Measurements from ENCODE around the gene GPC5.
"Not testable (repeated sequence)": the region's sequence is repeated elsewhere in the genome, so short reads cannot be mapped to it uniquely, and the experiment has no call there.

Gene GPC5

GRCh38 chr13:92461831-92462230, 1063.4 kb downstream of the GPC5 start:
- DNase-seq (ENCODE audit: low spot score) = no peak

DNA sequence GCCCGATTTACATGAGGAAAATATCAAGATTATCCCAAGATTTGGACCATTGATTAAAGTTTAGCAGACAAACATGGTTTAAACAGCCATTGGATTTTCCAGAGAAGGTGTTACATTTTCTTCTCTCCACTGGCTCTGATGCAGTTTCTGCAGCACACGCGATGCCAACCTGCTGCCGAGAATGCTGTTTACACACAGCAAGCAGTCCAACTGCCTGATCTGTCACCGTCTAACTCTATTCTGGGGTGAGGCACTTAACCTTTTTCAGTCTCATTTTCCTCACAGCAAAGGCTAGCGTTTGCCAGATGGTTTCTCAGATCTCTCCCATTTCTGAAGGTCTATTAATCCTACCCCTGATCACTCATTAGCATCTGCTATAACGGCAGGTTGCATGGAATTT, 1064.7 kb downstream of the GPC5 start:
- DNase-seq (ENCODE audit: low spot score) = no peak

DNA sequence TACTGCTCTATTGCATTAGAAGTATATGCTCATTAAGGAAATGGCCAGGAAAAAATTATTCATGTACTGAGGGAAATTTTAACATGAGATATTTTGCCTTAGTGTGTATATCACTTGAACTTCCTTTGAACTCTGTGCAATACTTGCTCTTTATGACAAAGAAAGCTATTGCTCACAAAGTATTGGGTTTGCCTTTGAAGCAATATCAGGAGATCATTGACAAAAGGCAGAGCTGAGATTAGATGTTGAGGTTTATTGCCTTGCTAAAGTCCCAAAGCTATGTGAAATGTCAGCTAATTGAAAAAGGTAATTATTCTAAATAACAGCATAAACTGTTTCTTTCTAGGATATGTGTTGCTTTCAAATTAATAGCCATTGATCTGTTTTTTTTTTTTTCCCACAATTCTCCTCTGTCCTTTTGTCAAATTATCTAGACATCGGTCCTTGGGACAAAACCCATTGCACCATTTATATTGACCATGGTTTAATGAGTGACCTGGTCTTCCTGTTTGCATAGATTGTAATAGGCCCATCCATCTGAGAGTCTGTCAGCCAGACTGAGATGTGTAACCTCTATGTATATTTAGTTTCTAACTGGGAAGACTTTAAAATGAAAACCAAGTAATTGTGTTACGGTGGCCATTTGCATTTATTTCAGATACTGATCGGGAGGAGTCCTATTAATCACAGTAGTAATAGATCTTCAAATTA, 1075.5 kb downstream of the GPC5 start:
- peak; percentile 0 for DNase-seq (ENCODE audit: low spot score)

DNA sequence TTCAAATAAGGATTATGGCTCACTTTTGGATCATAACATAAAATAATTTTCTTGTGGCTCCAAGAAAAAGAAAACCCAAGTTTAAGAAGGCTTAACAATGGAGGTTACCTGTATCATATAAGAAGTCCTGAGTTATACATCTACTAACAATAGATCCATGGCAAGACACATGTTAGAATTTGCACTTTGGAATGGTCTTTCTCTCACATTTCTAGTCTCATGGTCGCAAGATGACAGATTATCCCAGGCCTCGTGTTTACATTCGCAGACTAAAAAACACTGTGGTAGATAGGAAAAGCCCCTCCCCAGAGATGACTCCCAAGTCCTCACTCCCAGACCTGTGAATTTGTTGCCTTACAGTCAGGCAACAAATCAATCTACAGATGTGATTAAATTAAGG, 1082.0 kb downstream of the GPC5 start:
- DNase-seq (ENCODE audit: low spot score) = no peak

GRCh38 chr13:92482790-92483189, 1084.4 kb downstream of the GPC5 start:
- DNase-seq (ENCODE audit: low spot score) = not testable (repeated sequence)

- DNase-seq (ENCODE audit: low spot score) = no peak
These were observed 1085.5 kb downstream of the GPC5 start for GRCh38 chr13:92483894-92484293.

DNA sequence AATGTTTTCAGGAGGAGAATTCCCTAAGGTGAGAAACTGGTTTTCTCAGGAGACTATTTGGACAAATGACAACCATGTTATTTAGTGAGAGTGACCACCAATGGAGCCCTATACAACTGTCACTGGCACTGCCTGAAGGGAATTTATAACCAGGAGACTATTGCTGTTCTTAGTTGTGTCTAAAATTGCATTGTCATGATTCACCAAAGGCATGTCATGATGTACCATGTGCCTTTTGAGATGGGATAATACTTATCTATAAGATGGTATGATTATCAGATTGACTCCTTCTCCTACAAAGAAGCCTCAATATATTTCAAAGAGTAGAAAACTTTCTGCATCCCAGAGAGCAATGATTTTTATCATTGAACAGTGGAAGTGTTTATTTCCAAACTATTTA, 1088.8 kb downstream of the GPC5 start:
- DNase-seq (ENCODE audit: low spot score) = no peak

DNA sequence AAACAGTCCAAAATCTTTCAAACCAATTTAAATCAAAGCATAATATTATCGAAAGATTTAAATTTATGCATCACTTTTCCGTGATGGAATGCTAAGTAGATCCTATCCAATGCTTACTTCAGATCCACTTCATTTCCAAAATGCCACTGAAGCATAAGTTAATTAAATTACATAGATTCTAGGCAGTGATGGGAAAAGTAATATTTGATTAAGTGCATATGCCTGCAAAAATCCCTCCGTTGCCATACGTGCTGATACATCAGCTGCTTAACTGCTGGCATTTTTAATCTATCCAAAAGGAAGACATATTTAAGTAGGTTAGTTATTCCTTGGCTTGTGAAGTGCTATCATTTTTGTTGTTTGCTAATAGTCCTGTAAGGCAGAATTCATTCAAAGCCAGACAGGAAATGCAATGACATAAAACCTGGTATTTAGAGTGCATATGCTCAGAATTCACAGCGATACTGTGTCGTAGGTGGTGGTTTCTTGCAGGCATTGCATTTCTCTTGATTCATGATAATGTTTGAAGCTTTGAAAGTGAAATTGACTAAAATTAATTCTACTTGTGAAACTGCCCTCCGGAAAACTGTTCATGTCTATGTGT, 1089.9 kb downstream of the GPC5 start:
- DNase-seq (ENCODE audit: low spot score) = no peak

DNA sequence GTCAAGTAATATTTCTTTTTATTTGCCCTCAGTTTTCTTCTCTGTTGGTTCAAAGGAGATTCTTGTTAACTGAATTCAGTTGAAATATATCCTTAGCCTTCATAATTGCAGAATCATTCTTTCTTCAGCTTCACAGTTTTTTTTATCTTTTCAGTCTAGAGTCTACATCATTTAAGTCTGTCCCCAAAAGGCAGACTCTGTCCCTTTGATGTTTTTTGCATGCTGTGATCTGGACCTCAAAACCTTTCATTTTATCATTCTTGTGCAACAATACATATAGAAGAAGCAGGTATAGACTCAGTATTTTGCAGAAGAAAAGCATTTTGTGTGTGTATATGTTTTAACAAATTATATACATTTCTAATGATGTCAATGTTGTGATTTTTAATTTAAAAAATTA, 1093.4 kb downstream of the GPC5 start:
- DNase-seq (ENCODE audit: low spot score) = no peak

- no peak for DNase-seq (ENCODE audit: low spot score)
These were observed 1096.5 kb downstream of the GPC5 start for GRCh38 chr13:92494915-92495314.

DNA sequence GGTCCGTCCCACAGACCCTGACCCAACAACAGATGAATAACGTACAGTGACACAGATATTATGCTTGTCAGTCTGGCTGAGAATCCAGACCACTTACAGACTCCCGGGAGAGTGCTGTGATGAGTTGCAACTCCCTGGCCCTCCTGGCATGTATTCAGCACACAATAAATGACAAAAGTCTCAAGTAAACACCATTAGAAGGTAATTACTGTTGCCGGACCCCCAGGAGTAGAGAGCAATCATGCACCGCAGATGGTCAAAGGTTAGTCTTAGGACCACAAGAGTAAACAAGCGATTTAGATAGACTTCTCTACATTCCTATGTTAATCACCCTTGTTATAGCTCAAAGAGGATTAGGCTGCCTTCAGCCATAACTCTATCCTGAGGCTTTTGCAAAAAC, 1101.8 kb downstream of the GPC5 start:
- peak; percentile 9 for DNase-seq (ENCODE audit: low spot score)

DNA sequence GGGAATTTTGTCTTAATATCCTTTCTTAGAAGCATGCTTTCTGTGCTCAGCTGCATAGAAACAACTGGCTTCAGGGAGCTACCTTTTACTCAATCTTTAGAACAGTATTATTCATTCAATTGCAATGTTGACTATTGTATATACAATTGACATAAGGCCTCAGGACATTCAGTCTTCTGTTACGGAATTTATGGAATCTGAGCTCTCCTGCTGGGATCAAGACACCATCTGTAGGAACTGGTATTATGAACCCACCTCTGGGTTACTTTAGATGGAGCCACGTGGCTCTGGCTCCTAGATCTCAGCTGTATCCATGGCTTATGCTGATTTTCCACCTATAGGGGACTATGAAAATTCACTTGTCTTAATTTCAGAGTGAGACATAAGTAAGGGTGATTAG, 1112.0 kb downstream of the GPC5 start:
- DNase-seq (ENCODE audit: low spot score) = no peak

- DNase-seq (ENCODE audit: low spot score) = no peak
These were observed 1114.4 kb downstream of the GPC5 start for GRCh38 chr13:92512852-92513251.

DNA sequence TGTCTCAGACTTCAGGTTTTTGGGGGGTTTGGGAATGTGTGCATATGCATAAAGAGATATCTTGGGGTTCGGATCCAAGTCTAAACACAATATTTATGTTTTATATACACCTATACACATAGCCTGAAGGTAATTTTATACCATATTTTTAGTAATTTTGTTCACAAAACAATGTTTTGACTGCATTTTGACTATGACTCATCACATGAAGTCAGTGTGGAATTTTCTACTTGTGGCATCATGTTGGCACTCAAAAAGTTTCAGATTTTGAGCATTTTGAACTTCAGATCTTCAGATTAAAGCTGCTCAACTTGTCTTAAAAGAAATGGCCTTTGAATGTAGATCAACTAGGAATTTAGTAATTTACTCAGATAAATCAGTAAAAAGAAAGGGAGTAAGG, 1115.3 kb downstream of the GPC5 start:
- DNase-seq (ENCODE audit: low spot score) = no peak

DNA sequence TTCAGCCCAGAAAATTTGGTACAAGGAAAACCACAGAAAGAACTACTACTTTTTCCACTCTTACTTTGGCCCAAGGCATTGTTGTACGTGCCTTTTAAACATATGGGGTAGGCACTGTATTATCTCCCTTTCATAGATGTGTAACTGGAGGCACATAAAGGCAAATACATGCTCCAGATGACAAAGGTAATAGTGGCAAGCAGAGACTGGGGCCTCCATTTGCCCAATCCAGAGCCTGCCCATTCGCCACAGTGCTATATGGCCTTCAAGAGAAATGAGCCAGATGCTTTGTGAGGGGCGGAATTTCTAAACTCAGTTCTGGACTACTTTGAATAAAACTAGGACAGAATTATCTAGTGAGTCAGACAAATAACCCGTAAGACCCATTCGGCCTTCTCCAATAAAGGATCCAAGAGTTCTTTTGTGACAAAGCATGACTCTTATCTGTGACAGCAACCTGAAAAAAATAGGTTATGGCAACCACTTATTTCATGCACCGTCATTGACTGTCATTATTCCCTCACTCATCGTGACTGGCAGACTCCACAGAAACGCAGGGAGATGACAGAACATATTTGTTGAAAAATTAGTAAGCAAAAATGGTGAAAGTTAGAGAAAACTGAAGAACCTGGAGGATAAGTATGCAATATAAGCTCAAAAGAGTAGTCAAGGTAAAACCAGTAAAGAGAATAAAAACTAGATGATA, 1116.2 kb downstream of the GPC5 start:
- no peak for DNase-seq (ENCODE audit: low spot score)

GRCh38 chr13:92516878-92517277, 1118.5 kb downstream of the GPC5 start:
- DNase-seq (ENCODE audit: low spot score) = not testable (repeated sequence)

GRCh38 chr13:92518622-92519021, 1120.2 kb downstream of the GPC5 start:
- not testable (repeated sequence) for DNase-seq (ENCODE audit: low spot score)

DNA sequence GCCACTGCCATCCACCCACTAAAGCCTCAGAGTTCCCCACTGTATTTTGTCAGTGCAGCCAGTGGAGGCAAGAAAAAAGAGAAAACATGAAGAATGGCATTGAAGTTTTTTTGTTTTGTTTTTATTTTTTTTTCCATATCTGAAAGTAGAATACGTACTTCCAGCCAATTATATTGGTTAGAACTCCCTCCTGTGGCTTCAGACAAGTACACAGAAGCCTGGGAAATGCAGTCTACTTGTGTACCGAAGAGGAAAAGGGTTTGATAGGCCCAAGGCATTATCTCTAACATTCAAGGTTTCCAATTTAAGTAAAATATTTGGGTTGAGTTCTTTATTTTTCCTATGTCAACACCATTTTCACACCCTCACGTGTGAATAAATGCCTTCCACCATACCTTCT, 1131.9 kb downstream of the GPC5 start:
- no peak for DNase-seq (ENCODE audit: low spot score)

- DNase-seq (ENCODE audit: low spot score) = no peak
These were observed 1137.0 kb downstream of the GPC5 start for GRCh38 chr13:92535222-92536006.

GRCh38 chr13:92537471-92537870, 1139.0 kb downstream of the GPC5 start:
- DNase-seq (ENCODE audit: low spot score) = no peak

- no peak for DNase-seq (ENCODE audit: low spot score)
These were observed 1139.7 kb downstream of the GPC5 start for GRCh38 chr13:92538164-92538563.

GRCh38 chr13:92539148-92539547, 1140.7 kb downstream of the GPC5 start:
- DNase-seq (ENCODE audit: low spot score) = not testable (repeated sequence)

DNA sequence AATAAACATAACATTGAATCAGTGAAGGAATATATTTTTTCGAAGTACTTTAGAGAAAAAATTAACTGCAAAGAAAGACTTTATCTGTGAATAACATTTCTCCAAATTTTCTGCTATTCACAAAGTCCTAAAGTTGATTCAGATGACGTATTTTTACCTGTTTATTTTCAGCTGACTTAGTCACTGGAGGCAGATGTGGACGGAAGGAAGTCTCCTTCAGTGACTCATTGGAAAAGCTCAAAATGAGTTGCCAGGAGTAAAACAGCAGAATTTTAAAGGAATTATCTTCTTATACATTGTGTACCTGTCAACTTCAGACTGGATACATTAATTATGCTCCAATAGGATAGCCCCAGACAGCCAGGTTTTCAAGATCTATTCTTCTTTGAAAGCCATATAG, 1148.8 kb downstream of the GPC5 start:
- DNase-seq (ENCODE audit: low spot score) = no peak
